SK-N-SH treated with all-trans-retinoic acid at 6 μM for 48 hours (cell line): ENCODE data around the gene SYTL2.

ENCODE experiments used
- RARB ChIP-seq: fragments of 250-450 bp; sonication (Bioruptor Pico); IDR thresholded peaks from 2 replicates; pipeline ENCODE4 v1.8.0; 2021; ENCODE audit warnings: mild to moderate bottlenecking, moderate library complexity
- ZFP3 ChIP-seq: fragments of 250-450 bp; sonication (Bioruptor Pico); IDR thresholded peaks from 2 replicates; pipeline ENCODE4 v1.5.0; 2020; ENCODE audit warnings: mild to moderate bottlenecking, moderate library complexity
- ZFP30 ChIP-seq: fragments of 450-650 bp; formaldehyde crosslinking; IDR thresholded peaks from 2 replicates; pipeline ENCODE4 v1.5.0; 2022; ENCODE audit warnings: mild to moderate bottlenecking, moderate library complexity
- TF ChIP-seq, protein P1 (sequence below): fragments of 250-450 bp; sonication (Bioruptor Pico); IDR thresholded peaks from 2 replicates; pipeline ENCODE4 v1.8.0; 2020; ENCODE audit warnings: mild to moderate bottlenecking, moderate library complexity, borderline replicate concordance
- TF ChIP-seq, protein P2 (sequence below): fragments of 250-450 bp; sonication (Bioruptor Pico); IDR thresholded peaks from 2 replicates; pipeline ENCODE4 v1.5.1; 2020; ENCODE audit warnings: low read depth, mild to moderate bottlenecking, moderate library complexity

DNA sequence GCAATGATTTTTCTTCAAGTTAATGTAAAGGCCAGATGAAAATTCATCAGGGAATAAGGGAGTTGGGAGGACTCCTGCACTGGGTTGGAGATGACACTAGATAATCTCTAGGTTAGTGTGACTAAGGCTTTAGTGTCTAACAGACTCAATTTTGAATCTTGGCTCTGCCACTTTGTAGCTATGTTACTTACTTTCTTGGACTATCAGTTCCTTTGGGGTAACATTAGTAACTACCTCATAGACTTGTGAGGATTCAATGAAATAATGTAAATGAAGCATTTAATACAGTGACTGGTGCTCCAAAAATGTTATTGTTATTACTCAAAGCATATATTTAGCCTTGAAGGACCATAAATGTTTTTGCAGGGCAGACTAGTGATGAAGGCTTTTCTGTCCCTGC, 115.4 kb downstream of the SYTL2 start:
- TF ChIP-seq ZFP3 (CRISPR knock-in tag) (no peak), RARB (no peak), ZFP30 (CRISPR knock-in tag) (no peak)
- TF ChIP-seq, protein P1, sequence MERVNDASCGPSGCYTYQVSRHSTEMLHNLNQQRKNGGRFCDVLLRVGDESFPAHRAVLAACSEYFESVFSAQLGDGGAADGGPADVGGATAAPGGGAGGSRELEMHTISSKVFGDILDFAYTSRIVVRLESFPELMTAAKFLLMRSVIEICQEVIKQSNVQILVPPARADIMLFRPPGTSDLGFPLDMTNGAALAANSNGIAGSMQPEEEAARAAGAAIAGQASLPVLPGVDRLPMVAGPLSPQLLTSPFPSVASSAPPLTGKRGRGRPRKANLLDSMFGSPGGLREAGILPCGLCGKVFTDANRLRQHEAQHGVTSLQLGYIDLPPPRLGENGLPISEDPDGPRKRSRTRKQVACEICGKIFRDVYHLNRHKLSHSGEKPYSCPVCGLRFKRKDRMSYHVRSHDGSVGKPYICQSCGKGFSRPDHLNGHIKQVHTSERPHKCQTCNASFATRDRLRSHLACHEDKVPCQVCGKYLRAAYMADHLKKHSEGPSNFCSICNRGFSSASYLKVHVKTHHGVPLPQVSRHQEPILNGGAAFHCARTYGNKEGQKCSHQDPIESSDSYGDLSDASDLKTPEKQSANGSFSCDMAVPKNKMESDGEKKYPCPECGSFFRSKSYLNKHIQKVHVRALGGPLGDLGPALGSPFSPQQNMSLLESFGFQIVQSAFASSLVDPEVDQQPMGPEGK (CRISPR knock-in tag) = no peak
- TF ChIP-seq, protein P2, sequence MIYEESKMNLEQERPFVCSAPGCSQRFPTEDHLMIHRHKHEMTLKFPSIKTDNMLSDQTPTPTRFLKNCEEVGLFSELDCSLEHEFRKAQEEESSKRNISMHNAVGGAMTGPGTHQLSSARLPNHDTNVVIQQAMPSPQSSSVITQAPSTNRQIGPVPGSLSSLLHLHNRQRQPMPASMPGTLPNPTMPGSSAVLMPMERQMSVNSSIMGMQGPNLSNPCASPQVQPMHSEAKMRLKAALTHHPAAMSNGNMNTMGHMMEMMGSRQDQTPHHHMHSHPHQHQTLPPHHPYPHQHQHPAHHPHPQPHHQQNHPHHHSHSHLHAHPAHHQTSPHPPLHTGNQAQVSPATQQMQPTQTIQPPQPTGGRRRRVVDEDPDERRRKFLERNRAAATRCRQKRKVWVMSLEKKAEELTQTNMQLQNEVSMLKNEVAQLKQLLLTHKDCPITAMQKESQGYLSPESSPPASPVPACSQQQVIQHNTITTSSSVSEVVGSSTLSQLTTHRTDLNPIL (CRISPR knock-in tag) = no peak
